Suprapubic skin (tissue), 4 donors: ENCODE results near the gene SLC8A1.

ENCODE experiments used
- POLR2A ChIP-seq, 2 donors: fragments of 450-650 bp; IDR thresholded peaks; one replicate each; pipeline ENCODE4 v1.6.1; 2017; ENCODE audit warnings: antibody characterized with exemption in 2 of 2, mild to moderate bottlenecking in 2 of 2, moderate library complexity in 2 of 2
- POLR2AphosphoS5 ChIP-seq, 3 donors: sonication (generic); formaldehyde crosslinking; IDR thresholded peaks; one replicate each; pipeline ENCODE4 v1.6.1; 2017; ENCODE audit warnings: antibody characterized with exemption in 3 of 3
- TF ChIP-seq, protein P1 (sequence below), 2 donors: fragments of 200-600 bp in 1 of 2; fragments of 450-650 bp in 1 of 2; sonication (generic) in 1 of 2; IDR thresholded peaks; one replicate each; pipeline ENCODE4 v1.5.1; 2016 to 2019; ENCODE audit warnings: antibody characterized with exemption in 2 of 2, mild to moderate bottlenecking in 1 of 2, moderate library complexity in 1 of 2

DNA sequence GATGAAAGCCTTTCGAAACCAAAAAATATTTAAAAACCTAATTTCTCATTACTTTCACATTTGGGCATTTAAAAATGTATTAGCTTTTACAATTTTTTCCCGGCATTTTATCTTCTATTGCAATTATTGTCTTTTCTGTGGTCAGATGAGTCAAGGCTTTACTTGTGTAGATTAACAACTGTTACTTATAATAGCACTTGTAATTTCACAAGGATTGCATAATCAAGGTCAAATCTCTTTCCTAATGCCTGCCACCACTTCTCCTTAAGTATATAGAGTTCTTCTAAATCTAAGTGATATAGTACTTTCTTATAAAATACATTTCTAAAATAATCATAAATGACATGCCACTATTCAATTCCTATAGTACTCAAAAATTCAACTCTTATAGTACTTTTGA lies 67.2 kb downstream of the SLC8A1 start:
- TF ChIP-seq POLR2A (IDR thresholded peaks at IDR 0.05): no peak
- TF ChIP-seq, protein P1, sequence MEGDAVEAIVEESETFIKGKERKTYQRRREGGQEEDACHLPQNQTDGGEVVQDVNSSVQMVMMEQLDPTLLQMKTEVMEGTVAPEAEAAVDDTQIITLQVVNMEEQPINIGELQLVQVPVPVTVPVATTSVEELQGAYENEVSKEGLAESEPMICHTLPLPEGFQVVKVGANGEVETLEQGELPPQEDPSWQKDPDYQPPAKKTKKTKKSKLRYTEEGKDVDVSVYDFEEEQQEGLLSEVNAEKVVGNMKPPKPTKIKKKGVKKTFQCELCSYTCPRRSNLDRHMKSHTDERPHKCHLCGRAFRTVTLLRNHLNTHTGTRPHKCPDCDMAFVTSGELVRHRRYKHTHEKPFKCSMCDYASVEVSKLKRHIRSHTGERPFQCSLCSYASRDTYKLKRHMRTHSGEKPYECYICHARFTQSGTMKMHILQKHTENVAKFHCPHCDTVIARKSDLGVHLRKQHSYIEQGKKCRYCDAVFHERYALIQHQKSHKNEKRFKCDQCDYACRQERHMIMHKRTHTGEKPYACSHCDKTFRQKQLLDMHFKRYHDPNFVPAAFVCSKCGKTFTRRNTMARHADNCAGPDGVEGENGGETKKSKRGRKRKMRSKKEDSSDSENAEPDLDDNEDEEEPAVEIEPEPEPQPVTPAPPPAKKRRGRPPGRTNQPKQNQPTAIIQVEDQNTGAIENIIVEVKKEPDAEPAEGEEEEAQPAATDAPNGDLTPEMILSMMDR (IDR thresholded peaks at IDR 0.05): no peak
- TF ChIP-seq POLR2AphosphoS5 (IDR thresholded peaks at IDR 0.05): no peak
